Colon (tissue), 2 donors: ENCODE data around the gene LRMDA.
"Not testable (repeated sequence)": the region's sequence is repeated elsewhere in the genome, so short reads cannot be mapped to it uniquely, and the experiment has no call there.

Source experiments
- FAIRE-seq: peaks from 2 replicates; lab custom pipeline; 2012; peaks lifted over from hg19 to GRCh38; lab: Jason Lieb, UNC
- donor health status: control.
- donor health status: control.

Gene LRMDA

GRCh38 chr10:76554033-76554408 is 1122.6 kb downstream of the LRMDA start:
- no peak for FAIRE-seq

- FAIRE-seq, result no peak
Measured at GRCh38 chr10:76554478-76554877, 1123.1 kb downstream of the LRMDA start.

GRCh38 chr10:76555067-76555670 is 1123.7 kb downstream of the LRMDA start:
- FAIRE-seq, result no peak

GRCh38 chr10:76557366-76557765 is 1125.9 kb downstream of the LRMDA start:
- no peak for FAIRE-seq

GRCh38 chr10:76558586-76558985 is 1127.2 kb downstream of the LRMDA start:
- FAIRE-seq, result no peak

GRCh38 chr10:76558996-76559891 is 1127.8 kb downstream of the LRMDA start:
- no peak for FAIRE-seq

GRCh38 chr10:76559892-76560220 is 1128.4 kb downstream of the LRMDA start:
- FAIRE-seq, result no peak

GRCh38 chr10:76560338-76560737 is 1128.9 kb downstream of the LRMDA start:
- FAIRE-seq, result no peak

GRCh38 chr10:76563286-76563685 is 1131.9 kb downstream of the LRMDA start:
- FAIRE-seq, result no peak

GRCh38 chr10:76572021-76572420 is 1140.6 kb downstream of the LRMDA start:
- no peak for FAIRE-seq

GRCh38 chr10:76576276-76576962 is 1145.0 kb downstream of the LRMDA start:
- FAIRE-seq, result no peak

- FAIRE-seq, result no peak
Measured at GRCh38 chr10:76577455-76577854, 1146.0 kb downstream of the LRMDA start.

GRCh38 chr10:76581506-76582256 is 1150.3 kb downstream of the LRMDA start:
- FAIRE-seq, result no peak

- FAIRE-seq, result no peak
Measured at GRCh38 chr10:76582531-76582930, 1151.1 kb downstream of the LRMDA start.

GRCh38 chr10:76583711-76584161 is 1152.3 kb downstream of the LRMDA start:
- FAIRE-seq, result no peak

GRCh38 chr10:76584466-76584865 is 1153.0 kb downstream of the LRMDA start:
- not testable (repeated sequence) for FAIRE-seq
